Lung (tissue), 12 donors: ENCODE measurements around the gene SAMD8. TPM values are rescaled to one million over a fixed set of nuclear protein-coding genes. Genes with fewer than 3 reads are reported as not detected.
"Not testable (repeated sequence)": the region's sequence is repeated elsewhere in the genome, so short reads cannot be mapped to it uniquely, and the experiment has no call there.

Experiments
- ATAC-seq: fragments of 200-7000 bp; cut with Tn5 transposase; one replicate; pipeline ENCODE4 v1.9.1; 2020; ENCODE audit warnings: moderate number of reproducible peaks; ENCODE audit not compliant: insufficient read depth, low FRiP score
- DNase-seq, 3 donors: peaks; one replicate each; pipeline ENCODE4 v3.0.0-alpha.2; 2013 to 2017
- H3K27ac ChIP-seq, 2 donors: one replicate each; pipeline ENCODE4 v1.5.1; 2013; ENCODE audit warnings: mild to moderate bottlenecking in 2 of 2, moderate library complexity in 2 of 2, control low read depth in 1 of 2, inconsistent platforms in 1 of 2, low read depth in 1 of 2, low read length in 1 of 2
- H3K27me3 ChIP-seq, 3 donors: one replicate each; pipeline ENCODE4 v1.5.1; 2013; ENCODE audit warnings: low read length in 2 of 3; ENCODE audit not compliant: control insufficient read depth in 3 of 3, insufficient read depth in 3 of 3
- H3K36me3 ChIP-seq, 4 donors: one replicate each; pipeline ENCODE4 v1.5.1; 2013; ENCODE audit warnings: low read length in 4 of 4, mild to moderate bottlenecking in 1 of 4, moderate library complexity in 1 of 4; ENCODE audit not compliant: control insufficient read depth in 4 of 4, insufficient read depth in 4 of 4
- H3K4me1 ChIP-seq, 5 donors: one replicate each; pipeline ENCODE4 v1.5.1; 2013; ENCODE audit warnings: low read length in 5 of 5, mild to moderate bottlenecking in 2 of 5, moderate library complexity in 1 of 5; ENCODE audit not compliant: control insufficient read depth in 5 of 5, insufficient read depth in 5 of 5
- H3K4me3 ChIP-seq: one replicate; pipeline ENCODE4 v1.5.1; 2013; ENCODE audit warnings: mild to moderate bottlenecking, control low read depth, moderate library complexity
- H3K9ac ChIP-seq, 2 donors: one replicate each; pipeline ENCODE4 v1.5.1; 2013; ENCODE audit warnings: low read length in 2 of 2, control low read depth in 1 of 2; ENCODE audit not compliant: insufficient read depth in 1 of 2
- H3K9me3 ChIP-seq, 4 donors: one replicate each; pipeline ENCODE4 v1.5.1; 2013; ENCODE audit warnings: low read length in 3 of 4, mild to moderate bottlenecking in 1 of 4, moderate library complexity in 1 of 4; ENCODE audit not compliant: control insufficient read depth in 4 of 4, insufficient read depth in 3 of 4
- CTCF ChIP-seq: IDR thresholded peaks from 2 replicates; pipeline ENCODE4 v1.5.1; 2012; ENCODE audit warnings: mild to moderate bottlenecking; ENCODE audit errors: control extremely low read depth, extremely low read depth
- WGBS, 2 donors: extraction: QIAGEN DNeasy Blood & Tissue Kit; methylation state at CpG; one replicate each; pipeline ENCODE4 v1.1.7; 2013; 5-methylcytosine and 5-hydroxymethylcytosine counted together
- polyA plus RNA-seq, 2 donors: library from polyadenylated mRNA; stranded (reverse); fragments of 200-250 nt; gene quantifications; one replicate each; pipeline ENCODE4 v1.2.1, GENCODE V29; 2013
- total RNA-seq, 2 donors: library from RNA; depleted of rRNA in 1 of 2; stranded (reverse); fragments of >200 nt in 1 of 2; gene quantifications; one replicate each; pipeline ENCODE4 v1.2.1, GENCODE V29; 2014 to 2021
- donor health status: control.
- donor health status: control.
- donor health status: Bipolar disorder and iron deficiency.
- donor health status: healthy.
- donor health status: DM: yes; HTN: yes; CAD: no.

SAMD8 gene
- total and polyA plus RNA-seq, 4 donors: 5.5 to 29.0 (median 11.3) TPM

DNA sequence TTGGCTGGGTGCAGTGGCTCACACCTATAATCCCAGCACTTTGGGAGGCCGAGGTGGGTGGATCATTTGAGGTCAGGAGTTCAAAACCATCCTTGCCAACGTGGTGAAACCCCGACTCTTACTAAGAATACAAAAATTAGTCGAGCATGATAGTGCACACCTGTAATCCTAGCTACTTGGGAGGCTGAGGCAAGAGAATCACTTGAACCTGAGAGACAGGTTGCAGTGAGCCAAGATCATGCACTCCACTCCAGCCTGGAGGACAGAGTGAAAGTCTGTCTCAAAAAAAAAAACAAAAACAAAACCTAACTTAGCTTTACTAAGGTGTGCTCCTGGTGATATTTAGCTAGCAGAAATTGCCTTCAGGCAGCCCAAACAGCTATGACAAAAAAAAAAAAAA, 74.9 kb downstream of the SAMD8 start:
- DNase-seq: no peak
- peaks cover 0 to 4% (median 1%) of the 10 kb centered on the region in 5 donors for H3K4me1 ChIP-seq
- no peak for TF ChIP-seq CTCF
- peaks cover 0 to 5% (median 0%) of the 10 kb centered on the region in 3 donors for H3K27me3 ChIP-seq
- H3K4me3 ChIP-seq: no peak overlapping the region
- ATAC-seq: no peak
- no peaks in the 10 kb centered on the region for H3K9me3 ChIP-seq
- no peak overlapping the region for H3K27ac ChIP-seq
- H3K9ac ChIP-seq: no peak overlapping the region
- H3K36me3 ChIP-seq: peaks cover 0 to 2% (median 0%) of the 10 kb centered on the region in 4 donors
- 68 to 83% methylated on average over 4 of the region's 4 CpGs for WGBS, 2 donors

DNA sequence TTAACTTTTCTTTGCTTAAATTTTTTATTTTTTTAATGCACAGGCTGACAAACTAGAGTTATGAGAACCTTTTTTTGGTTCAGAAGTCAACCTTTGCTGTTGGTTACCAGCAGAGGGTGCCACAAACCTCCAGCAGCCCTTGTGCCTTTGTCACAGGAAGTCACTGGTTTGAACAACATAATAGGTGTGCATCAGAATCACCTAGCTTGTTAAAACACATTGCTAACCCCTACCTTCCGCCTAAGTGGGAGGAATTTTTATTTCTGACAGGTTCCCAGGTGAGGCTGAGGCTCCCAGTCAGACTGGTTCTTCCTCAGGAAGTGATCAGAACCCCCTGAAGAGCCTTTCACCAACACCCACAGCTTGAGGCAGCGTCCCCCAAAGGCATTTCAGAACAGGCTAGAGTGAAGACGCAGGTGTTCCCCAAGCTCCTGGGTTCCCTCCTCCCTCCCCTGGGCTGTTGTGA, 76.5 kb downstream of the SAMD8 start:
- Histone ChIP-seq H3K36me3 (no peaks in the 10 kb centered on the region), H3K27me3 (peaks cover 0 to 5% (median 0%) of the 10 kb centered on the region in 3 donors), H3K9ac (no peak overlapping the region), H3K4me1 (peaks cover 3 to 10% (median 4%) of the 10 kb centered on the region in 5 donors), H3K9me3 (no peaks in the 10 kb centered on the region), H3K27ac (no peak overlapping the region), H3K4me3 (no peak overlapping the region)
- ATAC-seq (peak; percentile 53), DNase-seq (peak; percentile 33 to 65 (median 43))
- 86 to 93% methylated on average over 3 of the region's 3 CpGs for WGBS, 2 donors
- TF ChIP-seq CTCF: peak; percentile 47

GRCh38 chr10:75188522-75188921, 77.1 kb downstream of the SAMD8 start:
- H3K36me3 ChIP-seq, H3K4me3 ChIP-seq, H3K27me3 ChIP-seq, DNase-seq, H3K27ac ChIP-seq, ATAC-seq, H3K9ac ChIP-seq, H3K9me3 ChIP-seq, H3K4me1 ChIP-seq: not testable (repeated sequence)
- WGBS, 2 donors: 95 to 98% methylated on average over 9 of the region's 9 CpGs

DNA sequence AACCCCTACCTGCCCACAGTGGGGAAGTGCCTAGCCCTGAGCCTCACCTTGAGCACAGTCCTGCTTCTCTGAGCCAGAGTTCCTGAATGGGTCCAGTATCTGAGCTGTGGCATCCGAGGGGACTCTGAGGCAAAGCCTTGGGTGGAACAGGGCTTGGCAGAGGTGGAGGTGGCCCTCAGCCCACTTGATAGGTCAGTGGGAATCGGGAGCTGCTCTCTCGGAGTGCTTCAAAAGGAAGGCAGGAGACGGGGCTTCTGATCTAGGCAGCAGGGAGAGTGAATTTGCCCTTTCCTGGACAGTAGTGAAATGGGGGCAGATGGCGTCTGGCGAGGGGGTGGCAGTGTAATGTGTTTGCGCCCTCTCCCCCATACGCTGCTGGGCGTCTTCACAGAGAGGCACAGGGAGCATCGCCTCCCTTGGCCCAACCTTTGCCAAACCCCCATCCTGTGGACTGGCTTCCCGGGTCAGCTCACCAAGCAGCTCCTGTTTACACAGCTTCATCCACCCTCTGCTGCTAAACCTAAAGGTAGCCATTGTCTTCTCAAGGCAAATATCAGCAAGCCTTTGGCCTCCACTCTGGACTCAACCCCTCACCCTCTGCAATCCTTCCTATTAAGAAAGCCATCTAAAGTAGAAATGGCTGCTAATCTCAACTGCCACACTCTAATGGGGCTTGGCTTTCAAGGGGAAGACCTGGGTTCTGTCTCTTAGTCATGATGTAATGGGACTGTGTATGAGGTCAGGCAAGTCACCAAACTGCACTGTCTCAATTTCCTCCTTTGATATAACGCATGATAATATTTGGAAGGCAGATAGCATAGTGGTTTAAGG, 78.0 kb downstream of the SAMD8 start:
- Histone ChIP-seq H3K9me3 (no peaks in the 10 kb centered on the region), H3K4me3 (no peak overlapping the region), H3K4me1 (peaks cover 3 to 10% (median 5%) of the 10 kb centered on the region in 5 donors), H3K27me3 (peaks cover 0 to 5% (median 0%) of the 10 kb centered on the region in 3 donors), H3K36me3 (no peaks in the 10 kb centered on the region), H3K27ac (no peak overlapping the region), H3K9ac (no peak overlapping the region)
- no peak for TF ChIP-seq CTCF
- 93 to 96% methylated on average over 12 of the region's 12 CpGs for WGBS, 2 donors
- DNase-seq (no peak), ATAC-seq (no peak)
